Measurements from ENCODE around the gene SMTNL1.

Gene SMTNL1

GRCh38 chr11:57544566-57544965 is 7.2 kb downstream of the SMTNL1 start:
- no peak for DNase-seq (ENCODE audit: low spot score)

GRCh38 chr11:57545883-57546282 is 8.5 kb downstream of the SMTNL1 start:
- no peak for DNase-seq (ENCODE audit: low spot score)

DNA sequence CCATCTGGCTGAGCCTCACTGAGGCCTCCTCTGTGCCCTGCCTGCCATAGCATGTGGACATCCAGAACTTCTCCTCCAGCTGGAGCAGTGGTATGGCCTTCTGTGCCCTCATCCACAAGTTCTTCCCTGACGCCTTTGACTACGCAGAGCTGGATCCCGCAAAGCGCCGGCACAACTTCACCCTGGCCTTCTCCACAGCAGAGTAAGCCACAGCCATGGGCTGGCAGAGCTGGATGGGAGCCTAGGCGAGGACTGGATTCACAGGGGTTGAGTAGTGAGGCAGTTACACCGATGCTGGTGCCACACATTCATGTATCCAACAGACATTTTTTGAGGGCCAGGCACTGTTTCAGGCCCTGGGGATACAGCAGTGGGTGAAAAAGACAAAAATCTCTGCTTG is 9.1 kb downstream of the SMTNL1 start:
- DNase-seq (ENCODE audit: low spot score) = no peak

DNA sequence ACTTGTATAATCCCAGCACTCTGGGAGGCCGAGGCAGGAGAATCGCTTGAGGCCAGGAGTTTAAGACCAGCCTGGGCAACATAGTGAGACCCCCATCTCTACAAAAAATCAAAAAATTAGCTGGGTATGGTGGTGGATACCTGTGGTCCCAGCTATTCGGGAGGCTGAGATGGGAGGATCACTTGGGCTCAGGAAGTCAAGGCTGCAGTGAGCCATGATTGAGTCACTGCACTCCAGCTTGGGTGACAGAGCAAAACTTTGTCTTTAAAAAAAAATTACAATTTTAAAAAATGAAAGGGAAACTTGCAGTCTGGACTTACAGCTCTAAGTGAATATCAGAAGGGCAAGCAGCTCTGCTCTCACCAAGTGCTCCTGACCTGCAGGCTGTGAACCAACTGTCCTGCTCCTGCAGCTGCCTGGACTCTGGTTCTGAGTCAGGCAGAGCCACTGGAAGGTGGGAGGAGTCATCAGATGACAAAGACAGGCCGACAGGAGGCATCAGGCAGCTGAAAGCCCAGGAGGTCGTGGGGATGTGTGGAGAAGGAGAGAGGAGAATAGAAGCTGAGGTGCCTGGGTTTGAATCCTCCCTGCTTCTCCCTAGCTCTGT is 9.6 kb downstream of the SMTNL1 start:
- peak; percentile 81 for DNase-seq (ENCODE audit: low spot score)

DNA sequence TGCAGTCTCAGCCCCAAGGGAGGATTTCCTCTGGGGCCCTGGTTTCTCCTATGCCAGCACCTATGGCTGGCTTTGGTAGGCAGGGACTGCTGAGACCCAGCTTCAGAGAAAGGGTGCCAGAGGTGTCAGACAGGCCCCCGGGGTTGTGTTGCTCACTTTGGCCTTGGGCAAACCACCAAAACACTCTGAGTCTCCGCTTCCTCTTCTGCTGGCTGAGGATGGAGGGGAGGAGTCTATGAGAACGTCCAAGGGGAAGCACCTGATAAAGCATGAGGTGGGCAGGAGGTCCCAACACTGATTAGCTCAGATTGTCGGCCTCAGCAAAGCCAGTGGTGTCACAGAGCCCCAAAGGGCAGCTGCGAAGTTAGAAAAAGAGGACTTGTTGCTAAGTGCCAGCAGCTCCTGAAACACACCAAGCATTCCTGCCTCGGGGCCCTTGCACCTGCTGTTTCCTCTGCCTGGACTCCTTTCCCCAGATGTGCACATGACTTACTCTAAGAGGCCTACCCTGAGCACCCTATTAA is 10.5 kb downstream of the SMTNL1 start:
- DNase-seq (ENCODE audit: low spot score) = no peak

- no peak for DNase-seq (ENCODE audit: low spot score)
Measured at GRCh38 chr11:57549983-57550382, 12.6 kb downstream of the SMTNL1 start.

GRCh38 chr11:57551941-57552340 is 14.5 kb downstream of the SMTNL1 start:
- DNase-seq (ENCODE audit: low spot score) = no peak

- no peak for DNase-seq (ENCODE audit: low spot score)
Measured at GRCh38 chr11:57552479-57552878, 15.1 kb downstream of the SMTNL1 start.

GRCh38 chr11:57555393-57555792 is 18.0 kb downstream of the SMTNL1 start:
- no peak for DNase-seq (ENCODE audit: low spot score)

GRCh38 chr11:57556041-57556440 is 18.6 kb downstream of the SMTNL1 start:
- DNase-seq (ENCODE audit: low spot score) = no peak

- DNase-seq (ENCODE audit: low spot score) = no peak
Measured at GRCh38 chr11:57560146-57560545, 22.8 kb downstream of the SMTNL1 start.

GRCh38 chr11:57562596-57562995 is 25.2 kb downstream of the SMTNL1 start:
- DNase-seq (ENCODE audit: low spot score) = no peak

DNA sequence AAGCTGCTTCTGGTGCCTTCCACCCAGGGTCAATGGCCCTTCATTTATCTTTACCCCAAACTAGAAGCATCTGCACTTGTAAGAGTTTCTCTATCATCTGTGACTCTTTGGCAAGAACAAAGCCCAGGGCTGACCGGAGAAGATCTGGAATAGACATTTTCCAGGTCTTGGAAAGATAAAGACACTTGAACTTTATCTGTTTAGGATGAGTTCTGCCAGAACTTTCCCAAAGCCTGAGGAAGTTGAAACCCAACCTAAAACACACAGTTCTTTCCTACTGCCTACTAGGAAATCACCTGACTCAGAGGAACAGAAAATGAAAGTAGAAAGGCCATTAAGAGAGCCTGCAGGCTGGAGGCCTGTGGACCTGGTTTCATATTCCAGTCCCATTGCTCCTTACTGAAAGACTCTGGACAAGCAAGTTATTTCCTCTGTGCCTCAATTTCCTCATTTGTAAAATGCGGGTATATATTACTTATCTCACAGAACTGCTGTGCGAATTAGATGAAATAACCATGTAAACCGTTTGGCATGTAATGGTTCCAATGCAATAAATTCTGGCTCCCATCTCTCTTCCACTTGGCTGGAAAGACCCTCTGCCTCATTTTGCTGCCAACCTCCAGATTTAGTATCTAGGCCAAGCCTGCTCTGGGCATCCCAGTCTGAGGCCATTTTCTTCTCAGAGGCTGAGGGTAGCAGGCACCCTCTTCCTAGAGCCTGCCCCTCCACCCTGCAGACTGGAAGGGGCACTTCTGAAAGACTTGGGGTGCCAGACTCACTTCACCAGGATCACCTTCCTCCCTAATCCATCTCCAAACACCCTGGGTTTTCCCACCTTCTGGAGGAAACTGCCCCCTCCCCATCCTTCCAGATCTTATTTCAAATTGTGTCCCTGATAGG is 28.9 kb downstream of the SMTNL1 start:
- peak; percentile 93 for DNase-seq (ENCODE audit: low spot score)

DNA sequence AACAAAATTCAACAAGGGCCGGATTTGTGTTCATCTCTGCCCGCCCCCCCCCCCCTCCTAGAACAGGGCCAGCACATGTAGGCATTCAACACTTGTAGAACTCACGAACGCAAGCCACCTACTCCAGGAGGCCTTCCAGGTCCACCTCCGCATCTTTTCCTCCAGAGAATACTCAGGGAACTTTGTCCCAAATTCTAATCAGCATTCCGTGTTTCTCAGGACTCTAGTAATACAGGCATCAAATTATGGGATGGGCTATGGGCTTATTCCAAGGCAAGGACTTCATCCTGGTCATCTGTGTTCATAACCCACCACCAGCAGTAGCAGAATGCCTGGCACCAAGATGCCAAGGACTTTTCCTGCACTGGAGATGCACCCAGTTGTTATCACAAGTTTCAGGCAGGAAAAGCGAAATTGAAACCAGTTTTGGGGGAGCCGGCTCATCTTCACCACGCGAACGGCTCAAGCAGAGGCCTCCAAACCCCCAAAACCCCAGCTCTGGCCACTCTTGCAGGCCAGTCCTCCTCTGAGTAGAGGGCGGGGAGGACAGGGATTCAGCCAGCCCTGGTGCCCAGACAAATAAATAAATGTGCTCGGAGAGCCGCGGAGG is 29.6 kb downstream of the SMTNL1 start:
- DNase-seq (ENCODE audit: low spot score) = no peak

DNA sequence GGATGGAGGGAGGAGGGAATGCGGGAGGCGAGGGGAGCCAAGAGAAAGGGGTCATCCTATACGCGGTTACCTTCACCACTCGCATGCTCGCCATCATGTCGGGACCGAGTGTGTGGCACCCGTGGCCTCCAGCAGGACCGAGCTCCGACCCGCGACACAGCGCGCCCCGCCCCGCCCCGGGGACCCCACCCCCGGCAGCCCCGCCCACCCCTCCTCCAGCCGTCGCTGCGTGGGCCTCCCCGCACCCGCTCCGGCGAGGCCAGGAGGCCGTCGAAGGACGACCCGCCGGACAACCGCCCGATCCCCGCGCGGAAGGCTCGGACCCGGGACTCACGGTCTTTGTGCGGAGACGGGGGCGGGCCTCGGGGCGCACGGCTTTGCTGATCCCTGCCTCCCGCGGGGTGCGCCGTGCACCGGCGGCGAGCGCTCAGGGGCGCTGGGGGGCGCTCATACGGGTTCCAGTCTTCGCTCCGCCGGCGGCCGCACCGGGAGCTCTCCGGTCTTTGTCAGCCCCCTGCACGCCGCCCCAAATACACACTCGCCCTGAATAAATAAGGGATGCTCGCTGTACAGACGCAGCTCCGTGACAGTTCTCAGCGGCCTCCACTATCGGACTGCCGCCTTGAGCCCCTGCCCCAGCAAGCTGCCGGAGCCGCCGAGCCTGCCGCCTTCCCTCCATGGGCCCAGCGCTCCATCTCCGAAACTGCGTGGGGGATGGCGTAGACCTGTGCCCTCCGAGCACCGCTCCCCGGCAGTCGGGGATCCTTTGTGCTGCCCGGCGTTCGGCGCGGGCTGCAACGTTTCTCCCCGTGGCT is 30.3 kb downstream of the SMTNL1 start, which contains the start of gene UBE2L6:
Gene UBE2L6, minus strand, starts transcription at position 158 of the 815 bp plus-strand sequence. Its CDS starts 61 bp downstream, at position 97.
- peak; percentile 99 for DNase-seq (ENCODE audit: low spot score)

GRCh38 chr11:57568330-57568766 is 31.0 kb downstream of the SMTNL1 start:
- DNase-seq (ENCODE audit: low spot score) = no peak

- no peak for DNase-seq (ENCODE audit: low spot score)
Measured at GRCh38 chr11:57571606-57572005, 34.2 kb downstream of the SMTNL1 start.

DNA sequence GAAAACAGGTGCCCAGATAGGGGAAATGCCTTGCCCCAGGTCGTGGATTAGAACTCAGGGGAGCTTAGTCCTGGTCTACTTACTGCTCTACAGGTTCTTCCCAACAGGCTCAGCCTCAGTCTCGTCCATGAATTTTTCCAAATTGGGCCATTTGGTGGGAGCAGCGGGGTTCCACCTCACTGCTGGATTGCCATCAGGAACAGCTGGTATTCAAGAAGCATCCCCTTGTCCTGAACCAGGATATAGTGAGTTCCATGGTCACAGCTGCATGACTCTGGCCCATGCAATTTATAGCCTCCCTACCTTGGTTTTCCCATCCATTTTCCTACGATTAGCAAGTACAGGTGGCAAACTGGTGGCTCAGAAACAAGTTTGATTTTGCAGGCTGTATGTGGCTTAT is 36.7 kb downstream of the SMTNL1 start:
- no peak for DNase-seq (ENCODE audit: low spot score)

GRCh38 chr11:57584341-57584740 is 46.9 kb downstream of the SMTNL1 start:
- DNase-seq (ENCODE audit: low spot score) = no peak

DNA sequence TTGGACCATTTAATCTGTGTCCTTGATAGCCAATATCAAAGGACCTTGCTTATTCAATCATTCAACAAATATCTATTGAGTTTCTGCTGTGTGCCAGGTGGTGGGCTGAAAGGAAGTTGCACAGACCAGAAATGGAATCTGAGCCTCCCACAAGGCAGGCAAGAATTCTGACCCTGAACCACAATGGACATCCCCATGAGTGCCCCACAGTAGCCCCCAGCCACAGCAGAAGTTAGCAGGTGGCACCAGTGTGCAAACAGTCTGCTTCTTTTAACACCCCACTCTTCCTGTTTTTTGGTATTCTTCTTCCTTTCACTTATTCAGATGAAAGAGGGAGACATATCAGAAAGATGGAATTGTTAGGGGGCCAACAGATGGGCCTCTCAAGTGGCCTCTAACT is 47.9 kb downstream of the SMTNL1 start:
- no peak for DNase-seq (ENCODE audit: low spot score)

DNA sequence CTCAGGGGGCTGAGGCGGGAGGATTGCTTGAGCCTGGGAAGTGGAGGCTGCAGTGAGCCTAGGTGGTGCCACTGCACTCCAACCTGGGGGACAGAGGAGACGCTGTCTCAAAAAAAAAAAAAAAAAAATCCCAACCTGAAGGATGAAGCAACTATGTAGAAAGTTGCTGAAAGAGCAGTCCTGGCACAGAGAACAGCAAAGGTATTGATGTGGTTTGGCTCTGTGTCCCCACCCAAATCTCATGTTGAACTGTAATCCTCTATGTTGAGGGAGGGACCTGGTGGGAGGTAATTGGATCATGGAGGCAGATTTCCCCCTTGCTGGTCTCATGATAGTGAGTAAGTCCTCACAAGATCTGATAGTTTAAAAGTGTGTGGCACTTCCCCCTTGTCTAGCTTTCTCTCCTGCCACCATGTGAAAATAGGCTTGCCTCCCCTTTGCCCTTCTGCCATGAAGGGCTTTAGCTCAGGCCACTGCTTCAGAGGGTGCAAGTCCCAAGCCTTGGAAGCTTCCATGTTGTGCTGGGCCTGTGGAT is 49.4 kb downstream of the SMTNL1 start:
- no peak for DNase-seq (ENCODE audit: low spot score)

Measured in HuH-7 (cell line).